ENCODE measurements around the gene NUMB.

NUMB gene

GRCh38 chr14:73463411-73463810, 5.1 kb upstream of the NUMB start:
- H3K79me2 ChIP-seq (ENCODE audit: insufficient read depth, low read depth) = no peaks in the 10 kb centered on the region
- H3K27me3 ChIP-seq (ENCODE audit: insufficient read depth, low read depth) = no peaks in the 10 kb centered on the region
- no peak overlapping the region for H3K4me2 ChIP-seq
- H4K20me1 ChIP-seq (ENCODE audit: insufficient read depth) = no peaks in the 10 kb centered on the region
- no peaks in the 10 kb centered on the region for H3K36me3 ChIP-seq (ENCODE audit: insufficient read depth)
- no peak overlapping the region for H3K4me3 ChIP-seq (IDR thresholded peaks at IDR 0.05; ENCODE audit: insufficient read depth, low read depth, low read length)
- no peak overlapping the region for H3K9ac ChIP-seq
- H3K4me1 ChIP-seq (ENCODE audit: low read depth, poor library complexity, severe bottlenecking) = no peaks in the 10 kb centered on the region
- H2AFZ ChIP-seq (ENCODE audit: low read depth) = no peak overlapping the region
- TF ChIP-seq, protein P1, sequence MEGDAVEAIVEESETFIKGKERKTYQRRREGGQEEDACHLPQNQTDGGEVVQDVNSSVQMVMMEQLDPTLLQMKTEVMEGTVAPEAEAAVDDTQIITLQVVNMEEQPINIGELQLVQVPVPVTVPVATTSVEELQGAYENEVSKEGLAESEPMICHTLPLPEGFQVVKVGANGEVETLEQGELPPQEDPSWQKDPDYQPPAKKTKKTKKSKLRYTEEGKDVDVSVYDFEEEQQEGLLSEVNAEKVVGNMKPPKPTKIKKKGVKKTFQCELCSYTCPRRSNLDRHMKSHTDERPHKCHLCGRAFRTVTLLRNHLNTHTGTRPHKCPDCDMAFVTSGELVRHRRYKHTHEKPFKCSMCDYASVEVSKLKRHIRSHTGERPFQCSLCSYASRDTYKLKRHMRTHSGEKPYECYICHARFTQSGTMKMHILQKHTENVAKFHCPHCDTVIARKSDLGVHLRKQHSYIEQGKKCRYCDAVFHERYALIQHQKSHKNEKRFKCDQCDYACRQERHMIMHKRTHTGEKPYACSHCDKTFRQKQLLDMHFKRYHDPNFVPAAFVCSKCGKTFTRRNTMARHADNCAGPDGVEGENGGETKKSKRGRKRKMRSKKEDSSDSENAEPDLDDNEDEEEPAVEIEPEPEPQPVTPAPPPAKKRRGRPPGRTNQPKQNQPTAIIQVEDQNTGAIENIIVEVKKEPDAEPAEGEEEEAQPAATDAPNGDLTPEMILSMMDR (conservative IDR thresholded peaks at IDR 0.05; ENCODE audit: low read depth, low read length) = no peak
- H3K27ac ChIP-seq = no peak overlapping the region

DNA sequence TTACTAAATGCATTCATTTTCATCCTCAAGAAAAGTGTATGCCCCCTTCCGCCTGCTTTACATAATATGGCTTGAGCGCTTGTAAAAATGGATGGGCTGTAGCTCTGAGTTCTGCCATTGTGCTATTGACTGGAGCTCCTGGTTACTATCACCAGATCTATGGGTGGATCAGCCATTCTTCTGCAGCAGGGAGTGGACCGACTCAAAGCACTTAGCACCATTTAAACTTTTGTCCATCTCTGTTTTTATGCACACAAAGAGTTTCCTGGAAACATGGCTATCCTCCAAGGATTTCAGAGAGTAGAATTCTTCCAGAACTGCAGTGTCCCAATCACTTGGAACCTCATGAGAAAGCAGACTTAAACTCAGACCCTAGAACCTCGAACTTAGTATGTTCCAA, 4.5 kb upstream of the NUMB start:
- H3K27me3 ChIP-seq (ENCODE audit: insufficient read depth, low read depth) = no peaks in the 10 kb centered on the region
- no peaks in the 10 kb centered on the region for H3K36me3 ChIP-seq (ENCODE audit: insufficient read depth)
- no peak overlapping the region for H3K4me2 ChIP-seq
- TF ChIP-seq, protein P1 (conservative IDR thresholded peaks at IDR 0.05; ENCODE audit: low read depth, low read length) = no peak
- H2AFZ ChIP-seq (ENCODE audit: low read depth) = no peak overlapping the region
- no peaks in the 10 kb centered on the region for H4K20me1 ChIP-seq (ENCODE audit: insufficient read depth)
- H3K4me3 ChIP-seq (IDR thresholded peaks at IDR 0.05; ENCODE audit: insufficient read depth, low read depth, low read length) = no peak overlapping the region
- no peak overlapping the region for H3K27ac ChIP-seq
- no peaks in the 10 kb centered on the region for H3K79me2 ChIP-seq (ENCODE audit: insufficient read depth, low read depth)
- H3K4me1 ChIP-seq (ENCODE audit: low read depth, poor library complexity, severe bottlenecking) = no peaks in the 10 kb centered on the region
- no peak overlapping the region for H3K9ac ChIP-seq

DNA sequence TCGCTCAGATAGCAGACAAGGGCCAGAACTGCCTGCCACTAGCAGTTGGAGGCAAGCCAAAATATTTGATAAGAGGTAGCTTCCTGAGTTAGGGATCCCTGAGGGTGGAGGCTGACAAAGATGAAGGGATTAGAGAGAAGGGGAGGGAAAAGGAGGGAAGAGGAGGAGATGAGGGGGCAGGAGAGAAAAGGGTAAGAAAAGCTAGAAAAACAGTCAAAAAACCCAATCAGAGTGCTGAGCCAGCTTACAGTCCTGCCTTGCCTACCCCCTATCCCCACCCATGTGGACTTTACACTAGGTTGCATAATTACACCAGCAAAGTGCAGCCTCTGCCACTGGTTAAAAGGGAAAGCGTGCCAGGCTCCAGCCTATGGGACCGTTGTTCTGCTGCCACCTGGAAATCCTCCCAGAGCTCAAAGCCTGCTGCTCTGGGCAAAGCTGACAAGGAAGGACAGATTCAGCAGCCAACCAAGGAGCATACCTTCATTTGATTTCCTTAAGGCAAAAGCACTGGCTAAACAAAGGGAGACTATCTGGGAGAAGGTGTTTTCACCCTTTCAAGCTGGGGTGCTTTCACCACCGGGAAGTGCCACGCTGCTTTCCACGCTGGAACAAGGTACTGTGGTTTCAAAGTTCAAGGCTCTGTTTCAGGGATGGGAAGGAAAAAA, 3.8 kb upstream of the NUMB start:
- Histone ChIP-seq H2AFZ (ENCODE audit: low read depth) (no peak overlapping the region), H3K27me3 (ENCODE audit: insufficient read depth, low read depth) (no peaks in the 10 kb centered on the region), H4K20me1 (ENCODE audit: insufficient read depth) (no peaks in the 10 kb centered on the region), H3K4me1 (ENCODE audit: low read depth, poor library complexity, severe bottlenecking) (peaks cover under 1% of the 10 kb centered on the region), H3K4me2 (no peak overlapping the region), H3K27ac (no peak overlapping the region), H3K4me3 (IDR thresholded peaks at IDR 0.05; ENCODE audit: insufficient read depth, low read depth, low read length) (no peak overlapping the region), H3K36me3 (ENCODE audit: insufficient read depth) (no peaks in the 10 kb centered on the region), H3K79me2 (ENCODE audit: insufficient read depth, low read depth) (peaks cover 2% of the 10 kb centered on the region; the same call in 1 of the 2 replicates), H3K9ac (no peak overlapping the region)
- TF ChIP-seq, protein P1 (conservative IDR thresholded peaks at IDR 0.05; ENCODE audit: low read depth, low read length) = no peak

DNA sequence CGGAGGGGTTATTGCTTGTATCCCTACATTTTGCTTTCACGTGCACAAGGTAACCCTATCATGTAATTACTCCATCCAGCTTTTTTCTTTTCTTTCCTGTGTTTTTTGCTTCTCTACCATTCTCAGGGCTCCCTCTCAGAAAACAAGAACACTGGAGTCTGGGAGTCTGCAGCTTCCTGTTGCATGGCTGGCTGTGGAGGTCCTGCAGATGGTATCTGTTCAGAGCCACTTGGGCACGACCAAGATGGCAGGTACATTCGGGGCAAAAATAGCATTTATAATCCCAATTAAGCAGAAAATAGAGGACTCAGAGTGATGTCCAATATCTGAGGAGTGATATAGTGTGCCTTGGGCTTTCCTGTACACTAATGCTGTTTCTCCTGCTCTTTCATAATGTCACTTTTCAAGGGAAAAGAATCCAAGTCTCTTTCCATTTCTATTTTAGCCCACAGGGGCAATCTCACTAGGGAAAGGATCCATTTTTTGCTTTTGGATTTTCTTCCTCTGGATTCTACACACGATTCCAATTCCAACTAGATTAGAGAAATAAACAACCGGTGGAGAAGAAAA, 3.2 kb upstream of the NUMB start:
- Histone ChIP-seq H3K36me3 (ENCODE audit: insufficient read depth) (no peaks in the 10 kb centered on the region), H3K9ac (no peak overlapping the region), H3K4me3 (IDR thresholded peaks at IDR 0.05; ENCODE audit: insufficient read depth, low read depth, low read length) (no peak overlapping the region), H3K27ac (no peak overlapping the region), H2AFZ (ENCODE audit: low read depth) (no peak overlapping the region), H3K79me2 (ENCODE audit: insufficient read depth, low read depth) (peaks cover 7% of the 10 kb centered on the region; the same call in 1 of the 2 replicates), H3K4me2 (no peak overlapping the region), H3K27me3 (ENCODE audit: insufficient read depth, low read depth) (no peaks in the 10 kb centered on the region), H4K20me1 (ENCODE audit: insufficient read depth) (no peaks in the 10 kb centered on the region), H3K4me1 (ENCODE audit: low read depth, poor library complexity, severe bottlenecking) (peaks cover 7% of the 10 kb centered on the region)
- TF ChIP-seq, protein P1 (conservative IDR thresholded peaks at IDR 0.05; ENCODE audit: low read depth, low read length) = no peak
